Psoas muscle (tissue), 8 donors: Measurements from ENCODE around the gene MEI4. TPM values are rescaled to one million over a fixed set of nuclear protein-coding genes. Genes with fewer than 3 reads are reported as not detected.

Experiments
- ATAC-seq, 4 donors: fragments of 200-7000 bp; cut with Tn5 transposase; one replicate each; pipeline ENCODE4 v1.9.1; 2020; ENCODE audit warnings: moderate library complexity in 3 of 4, mild to moderate bottlenecking in 2 of 4
- DNase-seq, 2 donors: peaks; one replicate each; pipeline ENCODE4 v3.0.0-alpha.2; 2020
- H3K27ac ChIP-seq: fragments of 200-600 bp; one replicate; pipeline ENCODE4 v1.8.0; 2022
- H3K27me3 ChIP-seq, 3 donors: fragments of 200-600 bp in 1 of 3; one replicate each; pipeline versions ENCODE4 v1.6.1 to v1.8.0; 2013 to 2022; ENCODE audit warnings: low read length in 2 of 3, mild to moderate bottlenecking in 2 of 3, moderate library complexity in 1 of 3; ENCODE audit not compliant: insufficient read depth in 3 of 3
- H3K36me3 ChIP-seq, 2 donors: fragments of 200-600 bp in 1 of 2; one replicate each; pipeline versions ENCODE4 v1.6.1 to v1.8.0; 2013 to 2022; ENCODE audit warnings: low read depth in 1 of 2, mild to moderate bottlenecking in 1 of 2, moderate library complexity in 1 of 2; ENCODE audit not compliant: insufficient read depth in 1 of 2
- H3K4me1 ChIP-seq: fragments of 200-600 bp; one replicate; pipeline ENCODE4 v1.8.0; 2022
- H3K4me3 ChIP-seq: fragments of 200-600 bp; one replicate; pipeline ENCODE4 v1.8.0; 2022; ENCODE audit warnings: mild to moderate bottlenecking
- H3K9me3 ChIP-seq: fragments of 200-600 bp; one replicate; pipeline ENCODE4 v1.8.0; 2022
- CTCF ChIP-seq: fragments of 200-600 bp; IDR thresholded peaks from one replicate; pipeline ENCODE4 v1.8.0; 2022; ENCODE audit warnings: antibody characterized with exemption
- WGBS, 3 donors: extraction: QIAGEN DNeasy Blood & Tissue Kit; methylation state at CpG; one replicate each; pipeline versions ENCODE4 v1.1.6 to v1.1.7; 2013; 5-methylcytosine and 5-hydroxymethylcytosine counted together
- intact Hi-C, 2 donors: fragments of 100-400 bp; cut with DNase I; formaldehyde crosslinking; loops; one replicate each; pipeline versions ENCODE4 v1.11.0 to v1.14.2; 2022
- polyA plus RNA-seq, 3 donors: library from polyadenylated mRNA; stranded (reverse); fragments of 200-250 nt; gene quantifications; one replicate each; pipeline ENCODE4 v1.2.3, GENCODE V29; 2013
- total RNA-seq, 4 donors: library from RNA; stranded (reverse); fragmentation: NEBNext Ultra II Directional in 2 of 4; extraction: Animal tissue kit (Norgen Biotek cat#: 25700) in 2 of 4; gene quantifications; one replicate each; pipeline versions ENCODE4 v1.2.1 to v1.2.4, GENCODE V29; 2021 to 2023
- donor health status: healthy with polysubstance abuse.
- donor health status: DM: no; HTN: no; CAD: no; lungs with moderate emphysema.
- donor health status: Bipolar disorder and iron deficiency.
- donor health status: healthy.
- donor health status: DM: yes; HTN: yes; CAD: no.
- donor health status: DM: no; HTN: no; CAD: no.
- donor health status: DM: no; HTN: no; CAD: no.
- donor health status: DM: yes; HTN: yes; CAD: no.

The MEI4 gene
- total and polyA plus RNA-seq, 7 donors, result under 0.01 TPM; not detected in 6

- 60 to 75% (median 69%) methylated on average over 2 of the region's 2 CpGs for WGBS, 3 donors
- DNase-seq (no peak), ATAC-seq (no peak)
- intact Hi-C loops, result no loop called here
- no peaks in the 10 kb centered on the region for H3K36me3 ChIP-seq
- no peaks in the 10 kb centered on the region for H3K27me3 ChIP-seq
- no peak overlapping the region for H3K27ac ChIP-seq
- no peak overlapping the region for H3K4me3 ChIP-seq
- TF ChIP-seq CTCF, result no peak
- no peaks in the 10 kb centered on the region for H3K4me1 ChIP-seq
- no peaks in the 10 kb centered on the region for H3K9me3 ChIP-seq
Observed at GRCh38 chr6:77879527-77879926, 226.7 kb downstream of the MEI4 start.

- no peak overlapping the region for H3K4me3 ChIP-seq
- TF ChIP-seq CTCF, result no peak
- ATAC-seq (no peak), DNase-seq (no peak)
- H3K36me3 ChIP-seq, result no peaks in the 10 kb centered on the region
- H3K9me3 ChIP-seq, result no peaks in the 10 kb centered on the region
- no peaks in the 10 kb centered on the region for H3K4me1 ChIP-seq
- no peaks in the 10 kb centered on the region for H3K27me3 ChIP-seq
- H3K27ac ChIP-seq, result no peak overlapping the region
- WGBS, 3 donors, result 10 to 37% (median 27%) methylated on average over 2 of the region's 2 CpGs
- intact Hi-C loops, result no loop called here
Observed at GRCh38 chr6:77880501-77880900, 227.7 kb downstream of the MEI4 start.

- H3K27ac ChIP-seq, result no peak overlapping the region
- intact Hi-C loops, result no loop called here
- no peaks in the 10 kb centered on the region for H3K27me3 ChIP-seq
- no peaks in the 10 kb centered on the region for H3K36me3 ChIP-seq
- H3K4me1 ChIP-seq, result no peaks in the 10 kb centered on the region
- 62 to 69% (median 68%) methylated on average over 2 of the region's 2 CpGs for WGBS, 3 donors
- H3K9me3 ChIP-seq, result no peaks in the 10 kb centered on the region
- no peak overlapping the region for H3K4me3 ChIP-seq
- DNase-seq, result no peak
- no peak for ATAC-seq
- TF ChIP-seq CTCF, result no peak
Observed at GRCh38 chr6:77883851-77884250, 231.0 kb downstream of the MEI4 start.

- no peaks in the 10 kb centered on the region for H3K9me3 ChIP-seq
- intact Hi-C loops, result no loop called here
- no peak for DNase-seq
- no peak for TF ChIP-seq CTCF
- no peak overlapping the region for H3K4me3 ChIP-seq
- WGBS, 3 donors, result 69 to 72% (median 71%) methylated on average over 4 of the region's 4 CpGs
- no peaks in the 10 kb centered on the region for H3K4me1 ChIP-seq
- no peak overlapping the region for H3K27ac ChIP-seq
- no peaks in the 10 kb centered on the region for H3K27me3 ChIP-seq
- no peak for ATAC-seq
- H3K36me3 ChIP-seq, result no peaks in the 10 kb centered on the region
Observed at GRCh38 chr6:77893391-77893790, 240.6 kb downstream of the MEI4 start.

GRCh38 chr6:77906070-77906469 is 253.2 kb downstream of the MEI4 start:
- Histone ChIP-seq H3K9me3 (peaks cover 10% of the 10 kb centered on the region), H3K36me3 (no peaks in the 10 kb centered on the region), H3K4me3 (no peak overlapping the region), H3K4me1 (no peaks in the 10 kb centered on the region), H3K27ac (no peak overlapping the region), H3K27me3 (no peaks in the 10 kb centered on the region)
- intact Hi-C loops, result no loop called here
- 88% methylated on average over 3 of the region's 3 CpGs for WGBS, 3 donors
- ATAC-seq (no peak), DNase-seq (no peak)
- TF ChIP-seq CTCF, result no peak
